DOHH2 (cell line): ENCODE data around the gene CNEP1R1.
A peak's percentile ranks its signal among the peaks of the same experiment; 100 is the strongest.

Source experiments
- EZH2phosphoT487 ChIP-seq: fragments of 200-600 bp; sonication (generic); IDR thresholded peaks from 2 replicates; pipeline ENCODE4 v1.6.1; 2017; ENCODE audit warnings: borderline replicate concordance, mild to moderate bottlenecking, antibody characterized with exemption, low read length, moderate library complexity, mixed read lengths
- TF ChIP-seq, protein P1 (sequence below): fragments of 200-600 bp; sonication (generic); IDR thresholded peaks from one replicate; pipeline ENCODE4 v1.5.1; 2014; ENCODE audit warnings: antibody characterized with exemption, mild to moderate bottlenecking, low read depth, low read length; ENCODE audit not compliant: poor library complexity, severe bottlenecking

DNA sequence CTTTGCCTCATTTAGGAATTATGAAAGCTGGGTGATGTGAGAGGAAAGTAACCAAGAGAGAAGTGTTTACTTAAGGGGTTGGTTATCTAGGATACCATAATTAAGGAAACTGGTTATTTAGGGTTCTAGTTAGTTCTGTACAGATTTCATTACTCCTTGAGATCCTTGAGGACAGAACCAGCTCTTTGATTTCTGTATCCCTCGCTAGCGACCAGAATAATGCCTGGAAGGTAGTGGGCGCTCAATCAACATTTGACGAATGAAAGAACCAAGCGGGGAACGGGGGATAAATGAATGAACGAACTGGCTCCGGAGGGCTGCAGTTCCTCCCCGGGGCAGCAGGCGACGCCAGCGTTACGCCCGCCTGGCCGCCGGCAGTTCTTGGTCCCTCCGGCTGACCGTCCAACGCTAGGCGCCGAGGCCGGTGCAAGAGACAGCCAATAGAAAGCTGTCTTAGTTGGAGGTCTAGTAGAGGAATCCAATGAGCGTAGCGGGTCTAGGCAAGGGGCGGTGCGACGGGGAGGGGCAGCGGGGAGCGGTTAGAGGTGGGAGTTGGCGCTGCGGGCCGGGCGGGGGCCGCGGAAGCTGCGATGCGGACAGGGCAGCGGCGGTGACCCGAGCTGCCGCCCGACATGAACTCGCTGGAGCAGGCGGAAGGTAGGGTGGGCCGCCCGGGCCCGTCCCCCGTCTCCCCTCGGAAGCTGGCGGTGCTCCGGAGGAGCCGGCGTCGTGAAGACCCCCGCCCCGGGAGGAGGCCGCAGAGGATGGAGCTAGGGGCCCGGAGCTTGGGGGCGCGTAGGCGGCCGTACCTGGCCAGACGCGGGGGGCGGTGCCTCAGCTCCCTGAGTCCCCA lies at the start of gene CNEP1R1:
- TF ChIP-seq, protein P1, sequence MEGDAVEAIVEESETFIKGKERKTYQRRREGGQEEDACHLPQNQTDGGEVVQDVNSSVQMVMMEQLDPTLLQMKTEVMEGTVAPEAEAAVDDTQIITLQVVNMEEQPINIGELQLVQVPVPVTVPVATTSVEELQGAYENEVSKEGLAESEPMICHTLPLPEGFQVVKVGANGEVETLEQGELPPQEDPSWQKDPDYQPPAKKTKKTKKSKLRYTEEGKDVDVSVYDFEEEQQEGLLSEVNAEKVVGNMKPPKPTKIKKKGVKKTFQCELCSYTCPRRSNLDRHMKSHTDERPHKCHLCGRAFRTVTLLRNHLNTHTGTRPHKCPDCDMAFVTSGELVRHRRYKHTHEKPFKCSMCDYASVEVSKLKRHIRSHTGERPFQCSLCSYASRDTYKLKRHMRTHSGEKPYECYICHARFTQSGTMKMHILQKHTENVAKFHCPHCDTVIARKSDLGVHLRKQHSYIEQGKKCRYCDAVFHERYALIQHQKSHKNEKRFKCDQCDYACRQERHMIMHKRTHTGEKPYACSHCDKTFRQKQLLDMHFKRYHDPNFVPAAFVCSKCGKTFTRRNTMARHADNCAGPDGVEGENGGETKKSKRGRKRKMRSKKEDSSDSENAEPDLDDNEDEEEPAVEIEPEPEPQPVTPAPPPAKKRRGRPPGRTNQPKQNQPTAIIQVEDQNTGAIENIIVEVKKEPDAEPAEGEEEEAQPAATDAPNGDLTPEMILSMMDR, result peak; percentile 98
- no peak for TF ChIP-seq EZH2phosphoT487
